Measurements from ENCODE around the gene KRTAP5-5.
"Not testable (repeated sequence)": the region's sequence is repeated elsewhere in the genome, so short reads cannot be mapped to it uniquely, and the experiment has no call there.

The KRTAP5-5 gene

DNA sequence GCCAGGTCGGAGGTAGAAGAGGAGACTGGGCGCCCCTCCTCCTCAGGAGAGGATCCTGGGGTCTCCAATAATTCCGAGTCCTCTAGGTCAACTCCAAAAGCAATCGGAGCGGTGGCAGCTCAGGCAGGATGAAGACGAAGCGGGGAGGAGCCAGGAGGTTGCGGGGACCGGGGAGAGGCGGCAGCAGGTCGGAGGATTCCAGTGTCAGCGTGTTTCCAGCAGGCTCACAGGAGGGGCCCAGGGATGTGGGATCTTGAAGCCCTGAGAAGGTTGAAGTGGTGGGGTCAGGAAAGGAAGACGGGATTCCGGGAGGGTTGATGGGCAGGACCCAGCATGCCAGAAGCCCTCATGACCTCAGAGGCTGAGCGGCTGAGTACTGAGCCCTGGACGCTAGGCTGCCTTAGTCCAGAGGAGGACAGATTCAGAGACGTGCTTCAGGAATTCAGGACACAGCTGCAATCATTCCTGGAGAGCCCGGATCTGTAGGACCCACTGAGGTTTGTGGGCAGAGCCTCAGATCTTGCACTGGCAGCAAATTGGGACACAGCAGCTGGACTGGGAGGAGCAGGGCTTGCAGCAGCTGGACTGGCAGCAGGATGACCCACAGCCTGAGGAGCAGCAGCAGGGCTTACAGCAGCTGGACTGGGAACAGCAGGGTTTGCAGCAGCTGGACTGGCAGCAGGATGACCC, 22.3 kb upstream of the KRTAP5-5 start:
- in situ Hi-C loops (cut with HindIII; ENCODE audit: low sequenced_read_pairs) = not testable (repeated sequence)

GRCh38 chr11:1607901-1608300, 21.7 kb upstream of the KRTAP5-5 start:
- in situ Hi-C loops (cut with HindIII; ENCODE audit: low sequenced_read_pairs) = not testable (repeated sequence)

DNA sequence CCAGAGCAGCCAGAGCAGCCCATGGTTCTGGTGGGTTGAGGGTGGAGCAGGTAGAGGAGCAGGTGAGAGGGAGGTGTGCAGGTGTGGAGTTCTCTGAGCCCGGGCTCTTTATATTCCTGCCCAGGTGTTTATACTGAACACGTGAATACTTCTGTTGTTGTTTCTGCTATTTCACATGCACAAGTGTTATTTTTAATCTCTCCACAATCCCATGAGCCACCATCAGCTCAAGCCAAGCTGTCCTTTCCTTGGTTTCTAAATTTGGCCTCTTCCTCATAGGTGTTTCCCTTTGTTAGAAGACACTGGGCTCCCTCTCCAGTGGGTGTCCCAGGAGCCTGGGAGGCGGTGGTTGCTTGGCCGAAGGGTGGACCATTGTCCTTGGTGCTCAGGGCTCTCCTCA, 21.2 kb upstream of the KRTAP5-5 start, which contains the start of gene KRTAP5-3:
Gene KRTAP5-3 (minus strand): TSS at position 101 of the 400 bp plus-strand sequence. CDS start 78 bp downstream, at position 23.
- in situ Hi-C loops (cut with HindIII; ENCODE audit: low sequenced_read_pairs) = no loop called here

DNA sequence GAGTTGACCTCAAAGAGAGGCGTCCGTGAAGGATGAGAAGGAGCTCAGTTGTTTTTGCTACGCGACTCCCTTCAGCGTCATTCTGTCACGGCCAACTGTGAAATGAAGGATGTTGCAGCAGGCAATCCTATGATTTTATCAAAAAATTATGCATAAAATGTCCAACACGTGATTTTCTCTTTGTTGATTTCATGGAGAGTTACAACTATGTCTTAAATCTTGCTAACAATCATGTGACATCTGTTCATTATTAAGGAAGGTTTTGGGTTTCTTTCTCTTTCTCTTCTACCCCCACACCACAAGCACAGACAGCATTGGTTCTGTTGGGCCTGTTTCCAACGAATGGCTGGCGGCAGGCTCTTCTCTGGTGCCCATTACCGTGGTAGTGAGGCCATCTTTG, 11.3 kb upstream of the KRTAP5-5 start:
- in situ Hi-C loops (cut with HindIII; ENCODE audit: low sequenced_read_pairs) = no loop called here

GRCh38 chr11:1619449-1619848, 10.1 kb upstream of the KRTAP5-5 start:
- in situ Hi-C loops (cut with HindIII; ENCODE audit: low sequenced_read_pairs) = no loop called here

DNA sequence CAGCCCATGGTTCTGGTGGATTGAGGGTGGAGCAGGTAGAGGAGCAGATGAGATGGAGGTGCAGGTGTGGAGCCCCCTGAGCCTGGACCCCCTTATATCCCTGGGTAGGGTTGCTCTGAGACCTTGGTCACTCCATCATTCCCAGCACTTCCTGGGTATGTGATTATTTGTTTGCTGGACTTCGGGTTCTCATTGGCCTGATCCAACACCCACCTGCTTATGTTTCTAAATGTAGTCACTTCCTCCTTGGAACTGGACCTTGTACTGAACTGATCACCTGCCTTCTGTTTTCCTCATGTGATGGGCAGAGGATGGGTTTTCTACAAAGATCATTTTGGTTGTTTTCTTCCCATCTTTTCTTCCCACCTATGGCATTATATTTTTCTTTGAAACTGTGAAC, 7.5 kb upstream of the KRTAP5-5 start, which contains the start of gene KRTAP5-4:
Gene KRTAP5-4 (minus strand): TSS at position 53 of the 400 bp plus-strand sequence. CDS start 45 bp downstream, at position 8.
- in situ Hi-C loops (cut with HindIII; ENCODE audit: low sequenced_read_pairs) = no loop called here

GRCh38 chr11:1623716-1624115, 5.9 kb upstream of the KRTAP5-5 start:
- in situ Hi-C loops (cut with HindIII; ENCODE audit: low sequenced_read_pairs) = no loop called here

DNA sequence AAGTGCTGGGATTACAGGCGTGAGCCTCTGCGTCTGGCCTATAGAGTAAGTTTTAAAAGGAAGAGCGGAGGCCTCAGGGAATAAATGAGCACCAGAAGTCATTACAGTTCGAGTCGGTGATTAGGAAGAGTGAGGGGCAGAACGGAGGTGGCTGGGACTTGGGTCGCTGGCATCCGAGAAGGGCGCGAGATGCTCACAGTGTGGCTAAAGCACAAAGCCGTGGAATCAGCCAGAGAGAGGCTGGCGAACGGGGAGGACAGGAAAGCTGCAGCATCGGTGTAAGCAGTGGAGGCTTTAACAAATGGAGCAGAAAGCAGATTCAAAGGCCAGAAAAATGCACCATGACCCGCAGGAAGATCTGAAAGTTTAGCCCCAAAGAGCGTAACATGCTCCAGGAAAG, 5.0 kb upstream of the KRTAP5-5 start:
- in situ Hi-C loops (cut with HindIII; ENCODE audit: low sequenced_read_pairs) = no loop called here

- in situ Hi-C loops (cut with HindIII; ENCODE audit: low sequenced_read_pairs) = no loop called here
These were observed 4.0 kb upstream of the KRTAP5-5 start for GRCh38 chr11:1625541-1625940.

GRCh38 chr11:1628506-1629325, 859 bp upstream of the KRTAP5-5 start:
- in situ Hi-C loops (cut with HindIII; ENCODE audit: low sequenced_read_pairs) = no loop called here

GRCh38 chr11:1630271-1630670, 696 bp downstream of the KRTAP5-5 start:
- in situ Hi-C loops (cut with HindIII; ENCODE audit: low sequenced_read_pairs) = no loop called here

- in situ Hi-C loops (cut with HindIII; ENCODE audit: low sequenced_read_pairs) = no loop called here
These were observed 1.5 kb downstream of the KRTAP5-5 start for GRCh38 chr11:1631066-1631568.

DNA sequence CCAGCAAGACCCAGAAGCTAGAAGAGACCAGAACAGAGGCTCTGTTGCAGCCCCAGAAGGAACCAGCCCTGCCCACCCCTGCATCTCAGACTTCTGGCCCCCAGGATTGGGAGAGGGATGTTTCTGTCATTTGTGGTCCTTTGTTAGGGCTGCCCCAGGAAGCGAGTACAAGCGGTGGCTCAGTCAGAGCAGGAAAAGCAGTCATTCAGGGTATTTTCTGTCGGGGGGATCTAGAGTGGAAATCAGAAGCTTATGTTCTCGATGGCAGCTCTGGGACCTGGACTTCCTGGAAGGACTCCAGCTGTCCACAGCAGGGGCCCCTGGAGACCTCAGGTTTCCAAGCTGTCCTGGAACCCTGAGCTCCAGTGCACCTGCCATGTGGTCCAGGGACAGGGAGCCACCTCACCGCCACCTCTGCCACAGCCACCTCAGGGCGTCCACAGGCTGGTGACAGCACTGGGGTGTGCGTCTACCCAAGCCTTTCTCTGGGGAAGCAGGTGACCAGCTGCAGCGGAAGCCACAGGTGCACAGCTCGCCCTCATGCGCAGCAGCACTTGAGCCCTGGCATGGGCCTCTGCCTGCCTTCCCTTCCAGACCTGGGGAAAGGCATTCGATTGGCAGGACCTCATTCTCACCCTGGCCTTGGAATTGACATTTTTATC, 2.6 kb downstream of the KRTAP5-5 start:
- in situ Hi-C loops (cut with HindIII; ENCODE audit: low sequenced_read_pairs) = no loop called here

- in situ Hi-C loops (cut with HindIII; ENCODE audit: low sequenced_read_pairs) = no loop called here
These were observed 4.3 kb downstream of the KRTAP5-5 start for GRCh38 chr11:1633864-1634263.

GRCh38 chr11:1636291-1636950, 6.8 kb downstream of the KRTAP5-5 start:
- in situ Hi-C loops (cut with HindIII; ENCODE audit: low sequenced_read_pairs) = loop anchor here (5.0 kb wide), 1 partner anchor 99 kb away; no protein-coding TSS in a partner anchor

DNA sequence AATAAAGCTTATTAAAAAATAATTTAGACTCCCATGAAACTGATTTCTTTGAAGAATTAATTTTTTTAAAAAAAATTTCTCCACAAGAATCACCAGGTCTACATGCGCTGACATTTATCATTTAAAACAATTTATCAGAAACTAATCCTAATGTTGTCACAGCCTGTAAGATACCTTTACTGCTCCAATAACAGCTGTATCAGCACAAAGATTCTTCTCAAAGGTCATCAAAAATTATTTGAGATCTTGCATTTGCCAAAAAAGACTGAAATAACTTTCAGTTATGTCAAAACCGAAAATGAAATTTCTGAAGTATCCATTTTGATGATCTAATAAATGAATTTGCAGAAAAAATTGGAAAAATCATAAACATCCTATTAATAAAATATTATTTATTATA, 8.1 kb downstream of the KRTAP5-5 start:
- in situ Hi-C loops (cut with HindIII; ENCODE audit: low sequenced_read_pairs) = loop anchor here (5.0 kb wide), 1 partner anchor 100 kb away; no protein-coding TSS in a partner anchor

DNA sequence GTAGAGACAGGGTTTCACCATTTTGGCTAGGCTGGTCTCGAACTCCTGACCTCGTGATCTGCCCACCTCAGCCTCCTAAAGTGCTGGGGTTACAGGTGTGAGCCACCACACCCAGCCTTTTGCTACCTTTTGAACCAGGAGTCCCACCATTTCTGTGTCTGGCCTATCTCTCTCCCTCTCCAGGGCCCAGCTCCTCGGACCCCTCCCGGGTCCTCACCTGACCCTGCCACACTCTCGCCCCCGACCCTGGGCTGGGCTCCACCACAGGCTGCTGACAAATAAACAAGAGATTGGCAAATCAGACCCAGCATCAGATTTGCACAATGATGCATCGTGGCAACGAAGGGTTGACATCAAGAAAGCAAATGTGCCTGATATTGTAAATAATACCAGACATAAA, 8.8 kb downstream of the KRTAP5-5 start:
- in situ Hi-C loops (cut with HindIII; ENCODE audit: low sequenced_read_pairs) = loop anchor here (5.0 kb wide), 1 partner anchor 101 kb away; no protein-coding TSS in a partner anchor

GRCh38 chr11:1639102-1639620, 9.6 kb downstream of the KRTAP5-5 start:
- in situ Hi-C loops (cut with HindIII; ENCODE audit: low sequenced_read_pairs) = loop anchor here (5.0 kb wide), 1 partner anchor 102 kb away; no protein-coding TSS in a partner anchor

GRCh38 chr11:1639666-1640065, 10.1 kb downstream of the KRTAP5-5 start:
- in situ Hi-C loops (cut with HindIII; ENCODE audit: low sequenced_read_pairs) = loop anchor here (5.0 kb wide), 1 partner anchor 102 kb away; no protein-coding TSS in a partner anchor
